ENCODE measurements around the gene TTYH1. TPM values are rescaled to one million over a fixed set of nuclear protein-coding genes. Genes with fewer than 3 reads are reported as not detected.
A peak's percentile ranks its signal among the peaks of the same experiment; 100 is the strongest.
"Not testable (repeated sequence)": the region's sequence is repeated elsewhere in the genome, so short reads cannot be mapped to it uniquely, and the experiment has no call there.

TTYH1 gene
- total RNA-seq: 0.26 TPM in 1 of 2 replicates, not detected in the other

DNA sequence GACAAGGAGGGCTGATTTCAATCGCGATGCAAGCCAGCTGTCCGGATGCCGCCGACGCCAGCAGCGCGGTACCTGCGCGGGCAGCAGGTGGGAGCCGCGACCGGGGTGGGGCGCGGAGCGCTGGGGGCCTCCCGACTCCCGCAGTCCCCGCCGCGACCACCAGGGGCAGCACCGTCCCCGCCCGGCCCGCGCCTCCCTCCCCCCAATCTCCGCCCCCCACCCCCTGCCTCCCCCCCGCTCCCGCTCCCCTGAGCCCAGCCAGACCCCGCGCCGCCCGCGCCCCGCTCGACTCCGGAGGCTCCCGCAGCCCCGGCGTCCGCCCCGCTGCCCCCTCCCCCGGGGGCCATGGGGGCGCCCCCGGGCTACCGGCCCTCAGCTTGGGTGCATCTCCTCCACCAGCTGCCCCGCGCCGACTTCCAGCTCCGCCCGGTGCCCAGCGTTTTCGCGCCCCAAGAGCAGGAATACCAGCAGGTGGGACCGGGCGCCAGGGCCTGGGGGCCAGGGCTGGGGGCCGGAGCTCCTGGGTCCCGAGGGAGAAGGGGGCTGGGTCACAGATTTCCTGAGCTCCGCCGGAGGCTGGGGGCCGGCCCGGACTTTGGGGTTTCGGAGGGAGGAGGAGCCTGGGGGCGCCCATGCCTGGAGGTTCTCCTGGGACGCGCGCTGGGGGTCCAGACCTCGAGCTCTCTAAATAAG lies at the start of gene TTYH1:
TTYH1 (plus strand) TSS at position 257 of the 693 bp plus-strand sequence; CDS start at position 346, 89 bp downstream.
- H3K4me3 ChIP-seq (ENCODE audit: low read depth, low read length): no peak within 1 kb of the TSS
- no peaks in the 10 kb centered on the region for H3K36me3 ChIP-seq (ENCODE audit: control insufficient read depth, insufficient read depth, low read length)
- FAIRE-seq (no peak), DNase-seq (ENCODE audit: low read depth) (no peak)
- peaks cover 11% of the 10 kb centered on the region for H3K27me3 ChIP-seq (ENCODE audit: control insufficient read depth, insufficient read depth, low read length)
- TF ChIP-seq, protein P1, sequence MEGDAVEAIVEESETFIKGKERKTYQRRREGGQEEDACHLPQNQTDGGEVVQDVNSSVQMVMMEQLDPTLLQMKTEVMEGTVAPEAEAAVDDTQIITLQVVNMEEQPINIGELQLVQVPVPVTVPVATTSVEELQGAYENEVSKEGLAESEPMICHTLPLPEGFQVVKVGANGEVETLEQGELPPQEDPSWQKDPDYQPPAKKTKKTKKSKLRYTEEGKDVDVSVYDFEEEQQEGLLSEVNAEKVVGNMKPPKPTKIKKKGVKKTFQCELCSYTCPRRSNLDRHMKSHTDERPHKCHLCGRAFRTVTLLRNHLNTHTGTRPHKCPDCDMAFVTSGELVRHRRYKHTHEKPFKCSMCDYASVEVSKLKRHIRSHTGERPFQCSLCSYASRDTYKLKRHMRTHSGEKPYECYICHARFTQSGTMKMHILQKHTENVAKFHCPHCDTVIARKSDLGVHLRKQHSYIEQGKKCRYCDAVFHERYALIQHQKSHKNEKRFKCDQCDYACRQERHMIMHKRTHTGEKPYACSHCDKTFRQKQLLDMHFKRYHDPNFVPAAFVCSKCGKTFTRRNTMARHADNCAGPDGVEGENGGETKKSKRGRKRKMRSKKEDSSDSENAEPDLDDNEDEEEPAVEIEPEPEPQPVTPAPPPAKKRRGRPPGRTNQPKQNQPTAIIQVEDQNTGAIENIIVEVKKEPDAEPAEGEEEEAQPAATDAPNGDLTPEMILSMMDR (IDR thresholded peaks at IDR 0.05; ENCODE audit: insufficient read depth, low read length, severe bottlenecking): no peak

DNA sequence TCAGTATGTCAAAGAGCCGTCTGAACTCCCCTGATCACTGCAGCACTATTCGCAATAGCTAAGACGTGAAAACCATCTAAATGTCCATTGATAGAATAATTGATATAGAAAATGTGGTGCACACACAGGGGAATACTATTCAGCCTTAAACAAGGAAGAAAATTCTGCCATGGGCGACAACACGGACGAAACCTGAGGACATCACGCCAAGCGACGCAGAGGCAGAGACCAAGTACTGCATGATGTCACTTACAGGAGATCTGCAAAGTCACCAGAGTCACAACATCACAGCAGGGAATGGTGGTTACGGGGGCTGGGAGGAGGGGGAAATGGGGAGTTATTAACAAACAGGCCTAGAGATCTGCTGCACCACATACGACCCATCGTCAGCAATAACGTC lies 49.5 kb upstream of the TTYH1 start:
- not testable (repeated sequence) for H3K4me3 ChIP-seq (ENCODE audit: low read depth, low read length); H3K36me3 ChIP-seq (ENCODE audit: control insufficient read depth, insufficient read depth, low read length); DNase-seq (ENCODE audit: low read depth); H3K27me3 ChIP-seq (ENCODE audit: control insufficient read depth, insufficient read depth, low read length)
- peak; percentile 50 for FAIRE-seq

DNA sequence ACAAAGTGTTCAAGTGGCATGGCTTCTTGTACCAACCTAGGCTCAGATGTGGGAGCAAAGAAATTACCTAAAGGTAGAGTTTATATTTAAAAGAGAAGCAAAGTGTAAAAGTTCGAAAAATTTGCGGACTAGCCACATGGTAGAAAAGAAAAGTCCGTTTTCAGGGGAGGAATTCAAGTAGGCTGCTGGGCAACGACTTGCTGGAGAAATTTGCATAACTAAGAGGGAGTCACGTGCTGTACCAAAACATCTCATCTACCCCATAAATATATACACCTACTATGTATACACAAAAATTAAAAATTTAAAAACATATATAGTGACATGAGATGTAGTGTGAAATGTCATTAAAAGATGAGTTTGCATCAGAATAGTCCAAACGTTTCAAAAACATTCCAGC lies 48.5 kb upstream of the TTYH1 start:
- TF ChIP-seq, protein P1 (IDR thresholded peaks at IDR 0.05; ENCODE audit: insufficient read depth, low read length, severe bottlenecking): no peak

DNA sequence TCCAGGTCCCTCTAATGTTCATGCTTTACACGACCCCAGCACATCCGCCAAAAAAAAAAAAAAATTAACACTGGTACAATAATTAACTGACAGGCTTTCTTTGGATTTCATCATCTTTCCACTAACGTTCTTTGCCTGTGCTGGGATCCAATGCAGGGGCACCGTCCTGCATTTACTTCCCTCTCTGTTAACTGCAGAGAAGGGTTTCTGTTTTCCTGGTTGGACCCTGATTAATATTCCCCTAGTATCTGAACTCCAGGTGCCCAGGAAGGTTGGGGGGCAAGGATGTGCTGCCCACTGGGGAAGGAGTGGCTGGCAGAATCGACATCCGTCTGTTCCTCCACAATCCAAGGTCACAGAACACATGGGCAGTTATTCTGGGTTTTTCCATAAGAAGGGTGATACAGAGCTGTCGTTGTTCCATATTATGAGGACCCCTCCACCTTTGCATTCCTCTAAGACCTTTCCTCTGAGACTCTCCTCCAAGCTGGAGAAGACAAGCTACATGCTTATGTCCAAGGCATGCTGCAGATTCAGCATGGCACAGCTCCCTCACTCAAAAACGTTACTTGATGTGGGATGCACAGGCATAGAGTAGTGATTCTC lies 46.1 kb upstream of the TTYH1 start:
- FAIRE-seq (no peak), DNase-seq (ENCODE audit: low read depth) (no peak)
- TF ChIP-seq, protein P1 (IDR thresholded peaks at IDR 0.05; ENCODE audit: insufficient read depth, low read length, severe bottlenecking): no peak
- Histone ChIP-seq H3K27me3 (ENCODE audit: control insufficient read depth, insufficient read depth, low read length) (no peaks in the 10 kb centered on the region), H3K4me3 (ENCODE audit: low read depth, low read length) (no peak overlapping the region), H3K36me3 (ENCODE audit: control insufficient read depth, insufficient read depth, low read length) (no peaks in the 10 kb centered on the region)

More for the DNA sequence above, 48.5 kb upstream of the TTYH1 start:
- no peaks in the 10 kb centered on the region for H3K36me3 ChIP-seq (ENCODE audit: control insufficient read depth, insufficient read depth, low read length)
- H3K4me3 ChIP-seq (ENCODE audit: low read depth, low read length): no peak overlapping the region
- no peak for FAIRE-seq
- no peaks in the 10 kb centered on the region for H3K27me3 ChIP-seq (ENCODE audit: control insufficient read depth, insufficient read depth, low read length)
- DNase-seq (ENCODE audit: low read depth): no peak

DNA sequence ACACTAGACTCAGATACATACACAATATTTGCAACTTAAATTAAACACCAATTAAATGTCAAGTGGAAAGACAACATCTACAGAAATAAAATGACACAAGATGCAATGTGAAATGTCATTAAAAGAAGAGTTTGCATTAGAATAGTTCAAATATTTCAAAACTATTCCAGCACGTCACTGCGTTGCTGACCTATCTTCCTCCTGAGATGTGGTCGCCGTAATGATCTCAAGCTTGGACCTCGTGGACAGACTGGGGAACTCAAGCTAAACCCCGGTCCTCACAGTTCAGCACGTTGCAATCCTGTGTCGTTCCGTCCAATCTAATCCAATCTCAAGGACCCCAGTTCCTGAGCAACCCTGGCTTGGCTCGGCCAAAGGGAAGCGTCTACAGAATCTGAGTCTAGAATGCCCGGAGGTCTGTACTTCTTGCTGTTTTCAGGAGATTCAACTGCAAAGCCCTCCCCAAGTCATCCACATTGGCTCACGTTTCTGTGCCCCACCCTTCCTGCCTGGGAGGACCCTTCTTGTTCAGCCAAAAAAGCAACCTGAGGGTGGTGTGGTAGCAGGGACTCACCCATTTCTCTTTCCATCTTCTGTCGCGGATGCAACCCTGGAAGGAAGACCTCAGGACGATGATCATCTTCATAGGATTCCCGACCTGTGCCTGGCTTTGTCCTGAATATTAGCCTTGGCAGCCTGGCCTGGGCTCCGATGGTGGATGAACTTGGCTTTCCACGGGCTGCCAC lies 45.4 kb upstream of the TTYH1 start:
- FAIRE-seq; H3K36me3 ChIP-seq (ENCODE audit: control insufficient read depth, insufficient read depth, low read length); H3K27me3 ChIP-seq (ENCODE audit: control insufficient read depth, insufficient read depth, low read length); DNase-seq (ENCODE audit: low read depth); H3K4me3 ChIP-seq (ENCODE audit: low read depth, low read length): not testable (repeated sequence)

DNA sequence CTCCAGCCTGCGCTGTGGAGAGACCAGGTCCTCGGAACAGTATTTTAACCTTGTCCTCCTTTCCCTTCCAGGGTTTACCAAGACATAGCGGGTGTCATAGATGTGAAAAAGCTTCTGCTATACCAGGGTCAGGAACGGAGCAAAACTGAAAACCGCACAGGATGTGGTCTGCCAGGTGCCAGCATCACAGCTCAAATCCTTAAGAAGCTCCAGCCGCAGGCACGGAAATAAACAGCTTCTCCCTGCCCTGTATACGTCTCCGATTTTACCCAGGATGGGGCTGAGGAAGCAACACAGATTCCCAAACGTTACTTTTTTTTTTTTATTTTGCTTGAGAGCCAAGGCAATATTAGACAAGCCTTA lies 44.8 kb upstream of the TTYH1 start:
- H3K27me3 ChIP-seq (ENCODE audit: control insufficient read depth, insufficient read depth, low read length); DNase-seq (ENCODE audit: low read depth); H3K36me3 ChIP-seq (ENCODE audit: control insufficient read depth, insufficient read depth, low read length); H3K4me3 ChIP-seq (ENCODE audit: low read depth, low read length); FAIRE-seq: not testable (repeated sequence)

DNA sequence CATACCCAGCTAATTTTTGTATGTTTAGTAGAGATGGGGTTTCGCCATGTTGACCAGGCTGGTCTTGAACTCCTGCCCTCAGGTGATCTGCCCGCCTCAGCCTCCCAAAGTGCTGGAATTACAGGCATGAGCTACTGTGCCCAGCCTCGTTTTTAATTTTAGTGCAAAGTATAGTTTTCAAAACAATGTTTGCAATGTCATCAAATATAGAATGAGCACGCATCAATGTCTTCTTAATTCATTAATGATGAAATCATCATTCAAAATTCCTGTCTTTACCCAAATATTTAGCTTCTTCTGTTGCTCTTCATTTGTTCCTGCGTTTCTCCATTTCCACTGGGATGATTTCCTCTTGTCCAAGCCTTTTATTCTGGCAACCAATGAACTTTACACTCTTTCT lies 43.8 kb upstream of the TTYH1 start:
- not testable (repeated sequence) for H3K4me3 ChIP-seq (ENCODE audit: low read depth, low read length); H3K36me3 ChIP-seq (ENCODE audit: control insufficient read depth, insufficient read depth, low read length); DNase-seq (ENCODE audit: low read depth); H3K27me3 ChIP-seq (ENCODE audit: control insufficient read depth, insufficient read depth, low read length); FAIRE-seq
